OCI-LY7 (cell line): ENCODE measurements around the gene CCDC92. TPM values are rescaled to one million over a fixed set of nuclear protein-coding genes. Genes with fewer than 3 reads are reported as not detected.

Experiments
- BruUV-seq: library from RNA; stranded (reverse); fragments of 400-500 nt; replicated peaks from 2 replicates; lab custom pipeline; 2021; lab: Mats Ljungman, UMichigan
- CTCF ChIA-PET: fragments of 300-600 bp; sonication (Branson Sonifier 250); formaldehyde crosslinking; loops from one replicate; lab custom pipeline; 2022; ENCODE audit warnings: antibody characterized with exemption; ENCODE audit not compliant: unreplicated experiment; lab: Charles Lee
- POLR2A ChIA-PET: fragments of 300-600 bp; sonication (Branson Sonifier 250); formaldehyde crosslinking; loops from one replicate; lab custom pipeline; 2022; ENCODE audit warnings: antibody characterized with exemption; lab: Charles Lee
- DNase-seq: peaks from one replicate; pipeline ENCODE4 v3.0.0-alpha.2; 2015; ENCODE audit warnings: low spot score
- H2AFZ ChIP-seq: fragments of 200-600 bp; sonication (generic), shearing (Covaris generic); 2 replicates; pipeline ENCODE4 v1.6.1; 2014; ENCODE audit warnings: mild to moderate bottlenecking, antibody characterized with exemption, low read length, moderate library complexity
- H3K27ac ChIP-seq: fragments of 200-600 bp; sonication (generic); 2 replicates; pipeline ENCODE4 v1.5.1; 2014; ENCODE audit warnings: mixed run types, low read depth, mild to moderate bottlenecking, moderate library complexity, low read length, inconsistent platforms; ENCODE audit not compliant: poor library complexity, severe bottlenecking
- H3K36me3 ChIP-seq: fragments of 200-600 bp; sonication (generic); 2 replicates; pipeline ENCODE4 v1.6.1; 2014; ENCODE audit warnings: mild to moderate bottlenecking, antibody characterized with exemption, low read length, moderate library complexity, mixed read lengths; ENCODE audit not compliant: insufficient read depth
- H3K4me1 ChIP-seq: fragments of 200-600 bp; sonication (generic); 2 replicates; pipeline ENCODE4 v1.5.1; 2014; ENCODE audit warnings: mild to moderate bottlenecking, low read length; ENCODE audit not compliant: insufficient read depth, poor library complexity, severe bottlenecking
- H3K4me2 ChIP-seq: fragments of 200-600 bp; sonication (generic); 2 replicates; pipeline ENCODE4 v1.6.1; 2014; ENCODE audit warnings: mild to moderate bottlenecking, low read length
- H3K4me3 ChIP-seq: fragments of 200-600 bp; sonication (generic); 2 replicates; pipeline ENCODE4 v1.5.1; 2014; ENCODE audit warnings: mild to moderate bottlenecking, low read depth, low read length; ENCODE audit not compliant: poor library complexity, severe bottlenecking
- H3K79me2 ChIP-seq: fragments of 200-600 bp; sonication (generic); 2 replicates; pipeline ENCODE4 v1.6.1; 2016; ENCODE audit warnings: low read depth, mild to moderate bottlenecking, low read length, moderate library complexity, mixed read lengths; ENCODE audit not compliant: insufficient read depth
- H3K9me2 ChIP-seq: fragments of 200-600 bp; sonication (generic); 2 replicates; pipeline ENCODE4 v1.6.1; 2016; ENCODE audit warnings: mild to moderate bottlenecking, low read length, mixed read lengths; ENCODE audit not compliant: insufficient read depth
- H3K9me3 ChIP-seq: fragments of 200-600 bp; sonication (generic); 2 replicates; pipeline ENCODE4 v1.6.1; 2014; ENCODE audit warnings: mild to moderate bottlenecking, mixed run types, low read length, mixed read lengths
- H4K20me1 ChIP-seq: fragments of 200-600 bp; sonication (generic); 2 replicates; pipeline ENCODE4 v1.6.1; 2014; ENCODE audit warnings: mild to moderate bottlenecking, antibody characterized with exemption, low read length, moderate library complexity, mixed read lengths; ENCODE audit not compliant: insufficient read depth
- EZH2phosphoT487 ChIP-seq: fragments of 200-600 bp; sonication (generic); IDR thresholded peaks from 2 replicates; pipeline ENCODE4 v1.6.1; 2018; ENCODE audit warnings: low read depth, borderline replicate concordance, mild to moderate bottlenecking, mixed run types, antibody characterized with exemption, low read length, moderate library complexity, mixed read lengths
- intact Hi-C: fragments of 100-400 bp; cut with micrococcal nuclease; formaldehyde crosslinking; loops from one replicate; pipeline ENCODE4 v1.10.0; 2022; ENCODE audit not compliant: unreplicated experiment
- total RNA-seq, 2 experiments: library from RNA; depleted of rRNA in 1 of 2; stranded (reverse); fragments of >200 nt in 1 of 2; shearing (Covaris generic) in 1 of 2; gene quantifications; 2 replicates each; pipeline ENCODE4 v1.2.3, GENCODE V29; 2014 to 2022
- TF ChIP-seq, protein P1 (sequence below): fragments of 200-600 bp; sonication (generic); conservative IDR thresholded peaks from 2 replicates; pipeline ENCODE4 v1.5.1; 2014; ENCODE audit warnings: mild to moderate bottlenecking, antibody characterized with exemption, low read length, moderate library complexity, mixed read lengths

Gene CCDC92
- total RNA-seq, 2 experiments from 2014 or later: 3.1 to 12.3 TPM

DNA sequence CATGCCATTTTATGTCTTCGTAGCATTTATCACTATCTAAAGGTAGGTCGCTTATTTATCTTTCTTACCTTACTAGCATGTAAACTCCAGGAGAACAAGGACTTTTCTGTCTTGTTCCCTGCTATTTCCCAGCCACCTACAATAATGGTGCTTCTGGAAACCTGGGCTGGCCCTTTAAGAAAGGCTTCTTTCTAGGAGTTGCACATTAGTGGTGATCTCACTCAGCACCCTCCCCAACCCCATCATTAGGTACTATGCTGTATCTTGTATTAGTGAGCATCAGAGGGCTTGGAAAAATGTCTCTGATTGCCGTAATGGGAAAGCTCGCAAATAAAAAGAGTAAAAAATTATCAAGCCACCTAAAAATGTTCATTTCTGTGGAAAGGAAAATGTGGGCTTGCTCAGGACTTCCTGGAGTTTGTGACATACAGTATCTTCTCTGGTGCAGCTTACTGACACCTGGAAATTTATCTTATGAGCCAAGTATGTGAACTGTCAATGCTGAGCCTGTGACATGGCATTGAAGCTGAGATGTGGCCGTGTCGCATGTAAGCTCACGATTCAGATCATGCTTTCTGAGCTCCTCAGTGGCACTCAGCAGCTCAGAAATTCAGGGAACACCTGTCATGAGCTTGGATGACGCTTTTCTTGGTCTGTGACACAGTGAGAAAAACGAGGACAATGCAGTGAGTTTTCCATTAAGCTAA lies 12.4 kb downstream of the CCDC92 start:
- BruUV-seq: no TSS peak
- POLR2A ChIA-PET: interaction anchor here (0.9 kb wide), 2 partner anchors 11 to 36 kb away, joined by 3 read pairs; no protein-coding TSS in a partner anchor

DNA sequence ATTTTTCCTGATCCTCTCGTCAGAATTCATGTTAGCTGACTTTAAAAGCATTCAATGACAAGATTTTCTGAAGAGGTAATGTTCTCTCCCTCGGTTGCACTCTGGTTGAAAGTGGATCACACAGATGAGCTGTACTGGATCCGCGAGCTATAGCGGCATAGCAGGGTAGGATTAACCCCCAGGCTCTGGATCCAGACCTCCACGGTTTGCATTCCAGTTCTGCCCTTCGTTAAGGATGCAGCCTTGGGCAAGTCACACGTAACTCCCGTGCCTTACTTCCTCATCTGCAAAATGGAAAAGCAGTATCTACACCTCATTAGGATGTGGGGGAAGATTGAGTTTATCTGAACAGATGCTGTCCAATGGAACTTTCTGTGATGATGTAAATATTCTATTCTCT lies 13.8 kb downstream of the CCDC92 start:
- Histone ChIP-seq H3K36me3 (no peaks in the 10 kb centered on the region), H3K9me3 (no peaks in the 10 kb centered on the region), H3K4me2 (no peak overlapping the region), H3K27ac (no peak overlapping the region), H3K9me2 (no peaks in the 10 kb centered on the region), H3K4me1 (no peaks in the 10 kb centered on the region), H3K79me2 (no peaks in the 10 kb centered on the region), H3K4me3 (no peak overlapping the region), H4K20me1 (no peaks in the 10 kb centered on the region), H2AFZ (no peak overlapping the region)
- ChIA-PET POLR2A (interaction anchor here (1.1 kb wide), 1 partner anchor 15 kb away, joined by 3 read pairs; no protein-coding TSS in a partner anchor), CTCF (no interaction called here)
- TF ChIP-seq EZH2phosphoT487: no peak
- TF ChIP-seq, protein P1, sequence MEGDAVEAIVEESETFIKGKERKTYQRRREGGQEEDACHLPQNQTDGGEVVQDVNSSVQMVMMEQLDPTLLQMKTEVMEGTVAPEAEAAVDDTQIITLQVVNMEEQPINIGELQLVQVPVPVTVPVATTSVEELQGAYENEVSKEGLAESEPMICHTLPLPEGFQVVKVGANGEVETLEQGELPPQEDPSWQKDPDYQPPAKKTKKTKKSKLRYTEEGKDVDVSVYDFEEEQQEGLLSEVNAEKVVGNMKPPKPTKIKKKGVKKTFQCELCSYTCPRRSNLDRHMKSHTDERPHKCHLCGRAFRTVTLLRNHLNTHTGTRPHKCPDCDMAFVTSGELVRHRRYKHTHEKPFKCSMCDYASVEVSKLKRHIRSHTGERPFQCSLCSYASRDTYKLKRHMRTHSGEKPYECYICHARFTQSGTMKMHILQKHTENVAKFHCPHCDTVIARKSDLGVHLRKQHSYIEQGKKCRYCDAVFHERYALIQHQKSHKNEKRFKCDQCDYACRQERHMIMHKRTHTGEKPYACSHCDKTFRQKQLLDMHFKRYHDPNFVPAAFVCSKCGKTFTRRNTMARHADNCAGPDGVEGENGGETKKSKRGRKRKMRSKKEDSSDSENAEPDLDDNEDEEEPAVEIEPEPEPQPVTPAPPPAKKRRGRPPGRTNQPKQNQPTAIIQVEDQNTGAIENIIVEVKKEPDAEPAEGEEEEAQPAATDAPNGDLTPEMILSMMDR: no peak
- intact Hi-C loops: no loop called here
- BruUV-seq: no TSS peak
- DNase-seq: no peak

More for the DNA sequence above, 12.4 kb downstream of the CCDC92 start:
- intact Hi-C loops: no loop called here
- Histone ChIP-seq H4K20me1 (no peaks in the 10 kb centered on the region), H3K4me2 (no peak overlapping the region), H3K9me2 (no peaks in the 10 kb centered on the region), H3K36me3 (no peaks in the 10 kb centered on the region), H3K27ac (no peak overlapping the region), H3K79me2 (no peaks in the 10 kb centered on the region), H3K9me3 (no peaks in the 10 kb centered on the region), H3K4me1 (no peaks in the 10 kb centered on the region), H2AFZ (no peak overlapping the region), H3K4me3 (no peak overlapping the region)
- TF ChIP-seq EZH2phosphoT487: no peak
- TF ChIP-seq, protein P1: no peak
- CTCF ChIA-PET: no interaction called here
- DNase-seq: no peak

DNA sequence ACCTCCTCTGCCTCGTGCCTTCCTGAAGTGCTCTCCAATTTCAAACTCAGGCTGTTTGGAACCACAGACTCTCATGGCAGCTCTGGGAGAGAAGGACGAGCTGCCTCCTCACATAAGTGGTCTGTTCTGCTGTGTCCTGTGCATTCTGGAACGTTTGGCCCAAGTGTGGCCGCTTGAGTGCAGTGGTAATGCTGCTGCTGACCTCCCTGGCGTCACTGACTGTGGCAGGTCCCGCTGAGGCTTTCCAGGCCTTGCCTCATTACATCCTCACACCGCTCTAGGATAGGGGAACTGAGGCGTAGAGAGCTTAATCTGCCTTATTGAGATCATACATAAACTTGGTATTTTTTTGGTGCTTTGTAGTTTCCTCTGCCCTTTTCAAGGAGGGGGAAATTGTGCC lies 14.2 kb downstream of the CCDC92 start:
- H3K9me2 ChIP-seq: no peaks in the 10 kb centered on the region
- CTCF ChIA-PET: no interaction called here

More for the DNA sequence above, 14.2 kb downstream of the CCDC92 start:
- no peaks in the 10 kb centered on the region for H3K79me2 ChIP-seq
- H3K9me3 ChIP-seq: no peaks in the 10 kb centered on the region
- no TSS peak for BruUV-seq
- no peak overlapping the region for H3K4me2 ChIP-seq
- POLR2A ChIA-PET: no interaction called here
- H3K36me3 ChIP-seq: no peaks in the 10 kb centered on the region
- no peak overlapping the region for H3K4me3 ChIP-seq
- H4K20me1 ChIP-seq: no peaks in the 10 kb centered on the region
- no peak for DNase-seq
- TF ChIP-seq EZH2phosphoT487: no peak
- TF ChIP-seq, protein P1: no peak
- no peak overlapping the region for H3K27ac ChIP-seq
- no peaks in the 10 kb centered on the region for H3K4me1 ChIP-seq
- no peak overlapping the region for H2AFZ ChIP-seq
- intact Hi-C loops: no loop called here
